Lower leg skin (tissue), 4 donors: ENCODE results near the gene ZG16. TPM values are rescaled to one million over a fixed set of nuclear protein-coding genes. Genes with fewer than 3 reads are reported as not detected.
"Not testable (repeated sequence)": the region's sequence is repeated elsewhere in the genome, so short reads cannot be mapped to it uniquely, and the experiment has no call there.

Experiments
- DNase-seq, 2 donors: peaks; one replicate each; pipeline ENCODE4 v3.0.0-alpha.2; 2019; ENCODE audit warnings: low spot score in 2 of 2
- H3K4me3 ChIP-seq: fragments of 200-600 bp; sonication (generic); 2 replicates; pipeline ENCODE4 v1.5.1; 2017; ENCODE audit warnings: mild to moderate bottlenecking, low read depth; ENCODE audit not compliant: poor library complexity, severe bottlenecking
- CTCF ChIP-seq, 3 donors: fragments of 450-650 bp; IDR thresholded peaks; one replicate each; pipeline ENCODE4 v1.5.1; 2016; ENCODE audit warnings: antibody characterized with exemption in 3 of 3, mild to moderate bottlenecking in 3 of 3, moderate library complexity in 2 of 3
- POLR2A ChIP-seq, 2 donors: fragments of 450-650 bp; IDR thresholded peaks; one replicate each; pipeline ENCODE4 v1.6.1; 2016 to 2017; ENCODE audit warnings: antibody characterized with exemption in 2 of 2, mild to moderate bottlenecking in 1 of 2, moderate library complexity in 1 of 2
- WGBS, 2 donors: methylation state at CpG; one replicate each; pipeline ENCODE4 v1.1.5; 2018; 5-methylcytosine and 5-hydroxymethylcytosine counted together
- intact Hi-C: fragments of 100-400 bp; cut with DNase I; formaldehyde crosslinking; loops from one replicate; pipeline ENCODE4 v1.15.0; 2023; ENCODE audit warnings: low total_unique reads
- total RNA-seq, 4 donors: library from RNA; depleted of rRNA; stranded (reverse); fragments of >200 nt; gene quantifications; one replicate each; pipeline ENCODE4 v1.1.0, GENCODE V29; 2016

The ZG16 gene
- total RNA-seq, 4 donors from 2014 or later = not detected

GRCh38 chr16:29769507-29769906 lies 8.5 kb upstream of the ZG16 start:
- no peak overlapping the region for H3K4me3 ChIP-seq
- TF ChIP-seq POLR2A (IDR thresholded peaks at IDR 0.05) = no peak
- TF ChIP-seq CTCF (IDR thresholded peaks at IDR 0.05) = no peak
- WGBS, 2 donors = 79 to 85% methylated on average over 2 of the region's 2 CpGs
- DNase-seq = no peak
- intact Hi-C loops = no loop called here

GRCh38 chr16:29770250-29770929 lies 7.7 kb upstream of the ZG16 start:
- TF ChIP-seq POLR2A (IDR thresholded peaks at IDR 0.05) = no peak
- intact Hi-C loops = no loop called here
- H3K4me3 ChIP-seq = no peak overlapping the region
- 66 to 71% methylated on average over 7 of the region's 7 CpGs for WGBS, 2 donors
- DNase-seq = no peak

- intact Hi-C loops, H3K4me3 ChIP-seq, DNase-seq: not testable (repeated sequence)
- 86 to 90% methylated on average over 7 of the region's 7 CpGs for WGBS, 2 donors
Observed at GRCh38 chr16:29772330-29772729, 5.7 kb upstream of the ZG16 start.

GRCh38 chr16:29774730-29775129 lies 3.3 kb upstream of the ZG16 start:
- intact Hi-C loops = no loop called here
- 85 to 92% methylated on average over 5 of the region's 5 CpGs for WGBS, 2 donors
- H3K4me3 ChIP-seq = no peak overlapping the region

GRCh38 chr16:29775742-29776408 lies 2.2 kb upstream of the ZG16 start:
- no peak for DNase-seq
- TF ChIP-seq CTCF (IDR thresholded peaks at IDR 0.05) (no peak), POLR2A (IDR thresholded peaks at IDR 0.05) (no peak)
- 57 to 58% methylated on average over 4 of the region's 4 CpGs for WGBS, 2 donors
- no peak overlapping the region for H3K4me3 ChIP-seq
- intact Hi-C loops = no loop called here

More at GRCh38 chr16:29774730-29775129, 3.3 kb upstream of the ZG16 start:
- no peak for DNase-seq
- TF ChIP-seq POLR2A (IDR thresholded peaks at IDR 0.05) (no peak), CTCF (IDR thresholded peaks at IDR 0.05) (no peak)

- 49 to 55% methylated on average over 10 of the region's 10 CpGs for WGBS, 2 donors
- intact Hi-C loops = no loop called here
- no peak for DNase-seq
- TF ChIP-seq POLR2A (IDR thresholded peaks at IDR 0.05) (no peak), CTCF (IDR thresholded peaks at IDR 0.05) (no peak)
- H3K4me3 ChIP-seq = no peak overlapping the region
Observed at GRCh38 chr16:29779474-29779873, 1.4 kb downstream of the ZG16 start.

GRCh38 chr16:29783094-29783953 lies 5.3 kb downstream of the ZG16 start:
- 62 to 70% methylated on average over 13 of the region's 13 CpGs for WGBS, 2 donors
- H3K4me3 ChIP-seq, intact Hi-C loops, DNase-seq: not testable (repeated sequence)
